Stomach (tissue), 9 donors: Measurements from ENCODE around the gene MAGI1. TPM values are rescaled to one million over a fixed set of nuclear protein-coding genes. Genes with fewer than 3 reads are reported as not detected.

Experiments used
- DNase-seq, 2 donors: peaks; one replicate each; pipeline versions ENCODE4 v3.0.0 to v3.0.0-alpha.2; 2013 to 2019
- H3K27ac ChIP-seq, 5 donors: fragments of 200-600 bp in 4 of 5; sonication (generic) in 4 of 5; one replicate each; pipeline ENCODE4 v1.5.1; 2013 to 2019; ENCODE audit warnings: mild to moderate bottlenecking in 1 of 5, moderate library complexity in 1 of 5
- H3K27me3 ChIP-seq, 3 donors: fragments of 200-600 bp; sonication (generic); one replicate each; pipeline ENCODE4 v1.5.1; 2017 to 2019; ENCODE audit warnings: mixed run types in 1 of 3
- H3K36me3 ChIP-seq, 4 donors: fragments of 200-600 bp; sonication (generic); 1 replicate in 3 of 4; 2 replicates in 1 of 4; pipeline ENCODE4 v1.5.1; 2016 to 2019
- H3K4me1 ChIP-seq, 4 donors: fragments of 200-600 bp; sonication (generic); one replicate each; pipeline ENCODE4 v1.5.1; 2016 to 2019
- H3K4me3 ChIP-seq, 4 donors: fragments of 200-600 bp; sonication (generic) in 3 of 4; one replicate each; pipeline ENCODE4 v1.5.1; 2016 to 2019; ENCODE audit warnings: mild to moderate bottlenecking in 1 of 4
- H3K9me3 ChIP-seq, 4 donors: fragments of 200-600 bp; sonication (generic); one replicate each; pipeline ENCODE4 v1.5.1; 2016 to 2019
- EP300 ChIP-seq: sonication (generic); formaldehyde crosslinking; IDR thresholded peaks from one replicate; pipeline ENCODE4 v1.6.1; 2017; ENCODE audit warnings: antibody characterized with exemption
- POLR2A ChIP-seq, 4 donors: fragments of 450-650 bp; IDR thresholded peaks; one replicate each; pipeline ENCODE4 v1.6.1; 2016; ENCODE audit warnings: antibody characterized with exemption in 4 of 4, control low read depth in 2 of 4, mild to moderate bottlenecking in 1 of 4, moderate library complexity in 1 of 4
- POLR2AphosphoS5 ChIP-seq, 3 donors: sonication (generic); formaldehyde crosslinking; IDR thresholded peaks; one replicate each; pipeline ENCODE4 v1.6.1; 2016; ENCODE audit warnings: antibody characterized with exemption in 3 of 3
- WGBS, 5 donors: extraction: QIAGEN DNeasy Blood & Tissue Kit in 3 of 5; methylation state at CpG; one replicate each; pipeline versions ENCODE4 v1.1.5 to v1.1.7; 2013 to 2018; 5-methylcytosine and 5-hydroxymethylcytosine counted together
- intact Hi-C: fragments of 100-400 bp; cut with DNase I; formaldehyde crosslinking; loops from one replicate; pipeline ENCODE4 v1.15.1; 2023; ENCODE audit warnings: low total_unique reads
- polyA plus RNA-seq, 3 donors: library from polyadenylated mRNA; stranded (reverse); fragments of 200-250 nt; gene quantifications; one replicate each; pipeline ENCODE4 v1.2.3, GENCODE V29; 2013
- total RNA-seq, 5 donors: library from RNA; depleted of rRNA; stranded (reverse); fragments of >200 nt; gene quantifications; one replicate each; pipeline versions ENCODE4 v1.1.0 to v1.2.3, GENCODE V29; 2014 to 2016
- TF ChIP-seq, protein P1 (sequence below), 7 experiments: fragments of 450-650 bp in 4 of 7; fragments of 200-600 bp in 3 of 7; sonication (generic) in 3 of 7; IDR thresholded peaks; one replicate each; pipeline ENCODE4 v1.5.1; 2016 to 2019; ENCODE audit warnings: antibody characterized with exemption in 7 of 7, control low read depth in 2 of 7, mild to moderate bottlenecking in 1 of 7
- donor health status: healthy with polysubstance abuse.
- donor health status: Bipolar disorder and iron deficiency.
- donor health status: healthy.

Gene MAGI1
- total and polyA plus RNA-seq, 8 donors = 5.7 to 237 (median 84.8) TPM

DNA sequence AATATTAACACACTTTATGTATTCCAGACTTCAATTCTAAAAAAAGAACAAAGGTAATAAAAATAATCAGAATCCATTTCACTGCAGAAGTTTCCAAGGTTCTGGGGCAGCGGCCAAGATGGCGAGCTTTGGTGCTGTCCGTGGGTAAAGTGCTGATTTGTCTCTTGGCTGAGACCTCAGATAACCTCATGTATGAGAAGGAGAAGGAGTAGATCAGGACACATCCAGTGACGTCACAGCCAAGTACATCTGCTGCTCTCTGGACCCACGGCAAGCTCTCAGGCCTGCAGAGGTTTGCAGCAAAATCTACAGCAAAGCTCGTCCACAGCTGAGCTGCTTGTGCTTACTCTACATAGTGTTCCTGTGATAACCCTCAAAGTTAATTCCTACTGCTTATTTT lies 165.7 kb downstream of the MAGI1 start:
- Histone ChIP-seq H3K4me1 (peaks cover 15 to 44% (median 34%) of the 10 kb centered on the region in 4 donors), H3K4me3 (no peak overlapping the region), H3K36me3 (no peaks in the 10 kb centered on the region), H3K9me3 (no peaks in the 10 kb centered on the region), H3K27me3 (no peaks in the 10 kb centered on the region), H3K27ac (no peak overlapping the region)
- intact Hi-C loops = no loop called here
- WGBS, 5 donors = 50 to 63% (median 60%) methylated on average over 6 of the region's 6 CpGs
- TF ChIP-seq, protein P1, sequence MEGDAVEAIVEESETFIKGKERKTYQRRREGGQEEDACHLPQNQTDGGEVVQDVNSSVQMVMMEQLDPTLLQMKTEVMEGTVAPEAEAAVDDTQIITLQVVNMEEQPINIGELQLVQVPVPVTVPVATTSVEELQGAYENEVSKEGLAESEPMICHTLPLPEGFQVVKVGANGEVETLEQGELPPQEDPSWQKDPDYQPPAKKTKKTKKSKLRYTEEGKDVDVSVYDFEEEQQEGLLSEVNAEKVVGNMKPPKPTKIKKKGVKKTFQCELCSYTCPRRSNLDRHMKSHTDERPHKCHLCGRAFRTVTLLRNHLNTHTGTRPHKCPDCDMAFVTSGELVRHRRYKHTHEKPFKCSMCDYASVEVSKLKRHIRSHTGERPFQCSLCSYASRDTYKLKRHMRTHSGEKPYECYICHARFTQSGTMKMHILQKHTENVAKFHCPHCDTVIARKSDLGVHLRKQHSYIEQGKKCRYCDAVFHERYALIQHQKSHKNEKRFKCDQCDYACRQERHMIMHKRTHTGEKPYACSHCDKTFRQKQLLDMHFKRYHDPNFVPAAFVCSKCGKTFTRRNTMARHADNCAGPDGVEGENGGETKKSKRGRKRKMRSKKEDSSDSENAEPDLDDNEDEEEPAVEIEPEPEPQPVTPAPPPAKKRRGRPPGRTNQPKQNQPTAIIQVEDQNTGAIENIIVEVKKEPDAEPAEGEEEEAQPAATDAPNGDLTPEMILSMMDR (IDR thresholded peaks at IDR 0.05) = no peak
- TF ChIP-seq EP300 = no peak
- no peak for TF ChIP-seq POLR2AphosphoS5 (IDR thresholded peaks at IDR 0.05)
- TF ChIP-seq POLR2A (IDR thresholded peaks at IDR 0.05) = no peak
- peak in 1 of 2 donors; percentile 32 for DNase-seq

DNA sequence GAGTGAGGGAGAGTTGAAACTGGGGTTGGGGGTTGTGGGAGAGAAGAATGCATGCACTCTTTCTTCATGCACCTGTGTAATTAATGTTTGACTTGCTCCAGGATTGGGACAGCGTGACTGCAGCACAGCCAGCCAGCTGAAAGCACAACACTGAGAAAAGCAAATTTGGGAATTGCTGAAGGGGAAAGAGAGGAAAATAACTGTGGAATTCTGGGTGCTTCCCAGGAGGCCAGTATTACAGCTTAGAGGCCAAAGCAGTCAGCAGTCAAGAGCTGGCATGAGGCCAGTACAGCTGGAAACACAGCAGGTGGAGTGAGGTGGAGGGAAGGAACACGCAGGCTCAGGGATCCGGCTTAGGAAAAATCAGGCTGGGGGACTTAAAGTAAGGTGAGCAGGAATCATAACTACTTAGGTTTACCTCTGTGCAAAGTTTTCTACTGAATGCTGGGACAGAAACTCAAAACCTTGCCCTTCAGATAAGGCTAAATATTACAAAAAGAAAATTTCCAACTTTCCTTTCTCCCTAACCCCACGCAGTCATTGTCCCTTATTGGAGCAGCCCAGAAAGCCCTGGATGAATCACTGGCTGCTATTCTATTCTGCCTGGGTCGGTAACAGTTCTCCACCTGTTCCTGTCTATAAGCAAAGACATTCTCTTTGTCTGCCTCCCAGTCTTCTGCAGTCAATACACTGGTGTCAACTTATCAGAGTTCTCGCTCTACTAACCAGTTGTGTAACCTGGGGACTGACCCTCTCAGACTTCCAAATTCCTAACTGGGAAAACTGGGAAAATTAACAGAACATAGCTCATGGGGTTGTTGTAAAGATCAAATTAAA lies 167.2 kb downstream of the MAGI1 start:
- intact Hi-C loops = no loop called here

DNA sequence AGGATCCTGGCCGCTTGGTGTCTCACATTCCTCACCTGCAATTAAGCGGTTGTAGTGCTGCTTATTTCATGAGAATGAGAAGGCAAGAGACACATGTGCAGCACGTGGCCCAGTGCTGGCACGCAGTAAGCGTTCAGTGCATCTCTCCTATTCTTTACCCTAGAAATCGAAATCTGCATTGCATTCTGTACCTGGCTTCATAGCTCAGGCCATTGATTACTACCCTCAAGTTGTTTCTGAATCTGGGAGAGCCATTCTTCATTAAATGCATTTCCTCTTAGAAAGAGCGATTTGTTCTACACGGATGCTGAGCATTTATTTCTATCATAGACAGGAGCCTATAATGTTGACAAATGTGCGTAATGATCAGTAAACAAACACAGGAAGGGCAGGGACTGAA lies 168.9 kb downstream of the MAGI1 start:
- TF ChIP-seq, protein P1 (IDR thresholded peaks at IDR 0.05) = no peak
- TF ChIP-seq EP300 (no peak), POLR2A (IDR thresholded peaks at IDR 0.05) (no peak), POLR2AphosphoS5 (IDR thresholded peaks at IDR 0.05) (no peak)
- Histone ChIP-seq H3K4me1 (peaks cover 15 to 33% (median 29%) of the 10 kb centered on the region in 4 donors), H3K4me3 (no peak overlapping the region), H3K36me3 (no peaks in the 10 kb centered on the region), H3K27ac (no peak overlapping the region), H3K27me3 (no peaks in the 10 kb centered on the region), H3K9me3 (no peaks in the 10 kb centered on the region)
- WGBS, 5 donors = 78 to 85% (median 80%) methylated on average over 9 of the region's 9 CpGs
- DNase-seq = no peak
- intact Hi-C loops = no loop called here

More for the DNA sequence above, 167.2 kb downstream of the MAGI1 start:
- TF ChIP-seq EP300 (no peak), POLR2AphosphoS5 (IDR thresholded peaks at IDR 0.05) (no peak), POLR2A (IDR thresholded peaks at IDR 0.05) (no peak)
- TF ChIP-seq, protein P1 (IDR thresholded peaks at IDR 0.05) = no peak
- peaks cover 15 to 44% (median 34%) of the 10 kb centered on the region in 4 donors for H3K4me1 ChIP-seq
- peak; percentile 88 to 89 for DNase-seq
- WGBS, 5 donors = 25 to 46% (median 36%) methylated on average over 6 of the region's 6 CpGs
- no peaks in the 10 kb centered on the region for H3K9me3 ChIP-seq
- H3K36me3 ChIP-seq = no peaks in the 10 kb centered on the region
- no peak overlapping the region for H3K4me3 ChIP-seq
- H3K27me3 ChIP-seq = no peaks in the 10 kb centered on the region
- no peak overlapping the region for H3K27ac ChIP-seq

DNA sequence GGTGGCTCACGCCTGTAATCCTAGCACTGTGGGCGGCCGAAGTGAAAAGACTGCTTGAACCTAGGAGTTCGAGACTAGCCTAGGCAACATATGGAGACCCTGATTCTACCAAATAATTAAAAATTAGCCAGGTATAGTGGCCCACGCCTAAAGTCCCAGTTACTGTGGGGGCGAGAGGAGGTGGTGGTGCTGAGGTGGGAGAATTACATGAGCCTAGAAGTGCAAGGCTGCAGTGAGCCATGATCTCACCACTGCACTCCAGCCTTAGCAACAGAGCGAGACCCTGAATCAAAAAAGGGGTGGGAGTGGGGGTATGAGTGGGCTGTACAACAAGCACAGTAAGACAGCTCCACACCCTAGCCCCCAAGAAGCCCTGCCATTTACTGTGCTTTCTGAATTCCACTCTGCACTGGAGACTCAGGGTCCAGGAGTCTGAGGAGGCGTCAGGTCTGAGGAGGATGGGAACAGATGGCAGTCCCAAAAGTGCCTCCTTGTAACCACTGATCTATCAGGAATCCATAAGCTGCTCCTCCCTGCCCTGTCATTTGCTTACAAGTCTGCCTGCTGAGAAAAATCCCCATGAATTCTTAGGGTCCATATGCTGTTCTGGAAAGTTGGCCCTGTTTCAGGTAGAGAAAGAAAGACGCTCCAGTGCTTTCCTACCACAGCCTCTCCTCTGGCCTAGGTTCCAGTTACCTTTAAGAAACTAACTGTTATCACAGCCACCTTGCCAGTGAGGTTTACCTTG lies 171.1 kb downstream of the MAGI1 start:
- Histone ChIP-seq H3K4me3 (no peak overlapping the region), H3K27me3 (no peaks in the 10 kb centered on the region), H3K9me3 (no peaks in the 10 kb centered on the region), H3K36me3 (no peaks in the 10 kb centered on the region), H3K27ac (no peak overlapping the region), H3K4me1 (peaks cover 15 to 26% (median 23%) of the 10 kb centered on the region in 4 donors)
- DNase-seq = no peak
- WGBS, 5 donors = 90 to 97% (median 93%) methylated on average over 9 of the region's 9 CpGs
- intact Hi-C loops = no loop called here
- TF ChIP-seq POLR2AphosphoS5 (IDR thresholded peaks at IDR 0.05) (no peak), POLR2A (IDR thresholded peaks at IDR 0.05) (no peak), EP300 (no peak)
- TF ChIP-seq, protein P1 (IDR thresholded peaks at IDR 0.05) = no peak
